Measurements from ENCODE around the gene ASXL3. TPM values are rescaled to one million over a fixed set of nuclear protein-coding genes. Genes with fewer than 3 reads are reported as not detected.

Gene ASXL3
- total RNA-seq, 1 experiment from 2014 or later: not detected

DNA sequence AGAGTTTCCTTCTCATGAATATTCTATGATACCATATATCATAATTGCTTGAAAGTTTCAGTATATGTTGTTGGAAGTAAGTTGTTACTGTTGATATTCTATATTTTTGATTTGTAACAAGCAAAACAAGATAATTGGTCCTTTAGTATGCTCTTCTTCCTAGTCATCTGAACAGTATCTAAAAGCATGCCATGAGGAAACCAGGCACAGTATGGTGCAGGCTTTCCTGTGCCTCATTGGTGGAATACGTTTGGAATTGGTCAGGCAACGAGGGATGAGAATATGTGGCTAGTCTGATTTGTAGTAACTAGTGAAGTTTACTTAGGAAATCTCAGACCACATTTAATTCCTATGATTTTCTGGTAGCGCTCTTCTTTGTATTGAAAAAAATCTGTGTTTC is 22.8 kb downstream of the ASXL3 start:
- H3K79me2 ChIP-seq (ENCODE audit: insufficient read depth, low read length): no peaks in the 10 kb centered on the region
- DNase-seq (ENCODE audit: low read depth, low spot score) (no peak), ATAC-seq (no peak)
- H3K4me1 ChIP-seq (ENCODE audit: control insufficient read depth in 1 of 2, insufficient read depth in 2 of 2, low read length in 2 of 2): no peaks in the 10 kb centered on the region
- POLR2A ChIA-PET: no interaction called here
- intact Hi-C loops (cut with micrococcal nuclease): no loop called here
- BruUV-seq (replicated peaks): no TSS peak
- H3K4me3 ChIP-seq (replicated peaks in 1 of 2; ENCODE audit: low read depth in 1 of 2, low read length in 2 of 2): no peak overlapping the region
- H3K36me3 ChIP-seq (ENCODE audit: control insufficient read depth in 1 of 2, insufficient read depth in 2 of 2, low read length in 2 of 2): no peaks in the 10 kb centered on the region
- no peak overlapping the region for H3K9ac ChIP-seq (ENCODE audit: low read length)
- H4K20me1 ChIP-seq (ENCODE audit: insufficient read depth): no peaks in the 10 kb centered on the region
- H3K27me3 ChIP-seq (ENCODE audit: insufficient read depth, low read length): no peaks in the 10 kb centered on the region
- TF ChIP-seq SIN3A (IDR thresholded peaks at IDR 0.05; ENCODE audit: low read depth) (no peak), EZH2phosphoT487 (IDR thresholded peaks at IDR 0.05; ENCODE audit: borderline replicate concordance) (no peak), EGR1 (IDR thresholded peaks at IDR 0.05; ENCODE audit: low read depth) (no peak), REST (IDR thresholded peaks at IDR 0.05; ENCODE audit: low read depth) (no peak), POLR2AphosphoS5 (IDR thresholded peaks at IDR 0.05; ENCODE audit: low read depth, low read length) (no peak), TCF7L2 (IDR thresholded peaks at IDR 0.05; ENCODE audit: borderline replicate concordance, extremely low read depth, insufficient read depth, insufficient read length) (no peak), JUND (IDR thresholded peaks at IDR 0.05) (no peak), CTCF (IDR thresholded peaks at IDR 0.05 in 2 of 3, conservative IDR thresholded peaks at IDR 0.05 in 1 of 3; ENCODE audit: borderline replicate concordance in 1 of 3, insufficient read depth in 1 of 3, low read depth in 2 of 3, low read length in 2 of 3) (no peak), YY1 (IDR thresholded peaks at IDR 0.05; ENCODE audit: extremely low read depth, insufficient replicate concordance, low read depth, low read length) (no peak), ZNF274 (IDR thresholded peaks at IDR 0.05; ENCODE audit: low read depth, low read length) (no peak), CBX3 (IDR thresholded peaks at IDR 0.05; ENCODE audit: low read depth) (no peak), POLR2A (IDR thresholded peaks at IDR 0.05; ENCODE audit: borderline replicate concordance, extremely low read depth, insufficient read depth, insufficient read length) (no peak), EZH2 (IDR thresholded peaks at IDR 0.05) (no peak), RAD21 (IDR thresholded peaks at IDR 0.05; ENCODE audit: low read depth) (no peak)
- TF ChIP-seq, protein P1, sequence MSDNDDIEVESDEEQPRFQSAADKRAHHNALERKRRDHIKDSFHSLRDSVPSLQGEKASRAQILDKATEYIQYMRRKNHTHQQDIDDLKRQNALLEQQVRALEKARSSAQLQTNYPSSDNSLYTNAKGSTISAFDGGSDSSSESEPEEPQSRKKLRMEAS (IDR thresholded peaks at IDR 0.05): no peak
- H3K9me2 ChIP-seq (ENCODE audit: insufficient read depth): no peaks in the 10 kb centered on the region
- no peak overlapping the region for H3K4me2 ChIP-seq (ENCODE audit: low read length)
- CTCF ChIA-PET: no interaction called here
- RAD21 ChIA-PET (ENCODE audit: low non-redundant PET in 1 of 2, low total read pairs in 2 of 2, uncharacterized antibody in 2 of 2, unreplicated experiment in 2 of 2): no interaction called here
- H2AFZ ChIP-seq (ENCODE audit: low read depth, low read length, poor library complexity, severe bottlenecking): no peak overlapping the region
- peaks cover 0 to 5% of the 10 kb centered on the region in 2 experiments; a peak in 2 of 4 replicates for H3K9me3 ChIP-seq (ENCODE audit: control insufficient read depth in 1 of 2, insufficient read depth in 1 of 2, low read depth in 1 of 2, low read length in 2 of 2)
- H3K27ac ChIP-seq (ENCODE audit: low read depth, low read length): no peak overlapping the region

Data from HCT116 (cell line).